B cell (primary cell): Measurements from ENCODE around the gene ZCCHC3.

ENCODE experiments used
- CTCF ChIP-seq: fragments of 200-600 bp; IDR thresholded peaks from one replicate; pipeline ENCODE4 v1.8.0; 2022; ENCODE audit warnings: antibody characterized with exemption, mild to moderate bottlenecking
- EZH2 ChIP-seq: IDR thresholded peaks from 2 replicates; pipeline ENCODE4 v1.6.1; 2012; ENCODE audit warnings: borderline replicate concordance, low read depth, mild to moderate bottlenecking, moderate library complexity, low read length; ENCODE audit not compliant: insufficient read depth, poor library complexity, severe bottlenecking

DNA sequence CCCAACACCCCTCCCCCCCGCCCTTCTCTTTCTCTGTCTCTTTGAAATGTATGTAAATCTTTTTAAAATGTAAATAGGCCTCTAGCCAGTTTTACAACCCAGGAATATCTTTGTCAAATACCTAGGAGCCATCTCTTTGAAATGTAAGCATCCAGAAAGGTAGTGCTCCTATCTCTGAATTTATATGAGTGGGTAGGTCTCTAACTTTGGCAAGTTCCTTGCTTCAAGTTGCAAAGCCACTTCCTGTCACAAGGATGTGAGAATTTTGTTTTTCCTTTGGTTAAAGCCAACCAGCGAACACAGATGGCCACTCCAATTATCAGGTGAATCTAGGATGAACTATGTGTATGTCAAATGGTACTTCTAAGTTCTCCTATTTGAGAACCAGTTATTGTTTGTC, 46.0 kb upstream of the ZCCHC3 start:
- TF ChIP-seq EZH2 (no peak), CTCF (no peak)
